Measurements from ENCODE around the gene SLC4A11. TPM values are rescaled to one million over a fixed set of nuclear protein-coding genes. Genes with fewer than 3 reads are reported as not detected.

The SLC4A11 gene
- total and polyA plus RNA-seq, 2 donors (not counting 1 experiment from before 2014, with no cell fraction given), result 0.56 to 1.7 TPM

DNA sequence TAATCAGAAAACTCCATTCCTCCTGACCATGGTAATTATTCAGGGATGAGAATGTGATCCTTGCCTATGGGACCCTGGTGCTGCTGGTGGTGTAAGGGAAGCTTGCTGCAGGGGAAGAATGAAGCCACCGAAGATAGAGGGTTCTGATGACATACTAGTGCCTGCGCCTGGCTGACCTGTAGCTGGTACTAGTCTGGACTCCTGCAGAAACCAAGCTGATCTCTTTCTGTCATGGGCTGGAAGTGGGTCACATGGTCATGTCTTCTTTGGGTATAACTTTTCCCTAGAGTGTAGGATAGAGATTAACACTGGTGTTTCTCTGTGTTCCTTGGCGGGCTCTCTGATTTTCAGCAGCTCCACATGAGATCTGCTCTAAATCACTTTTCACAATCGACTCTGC lies 8.6 kb upstream of the SLC4A11 start:
- DNase-seq (ENCODE audit: low read depth in 2 of 2), result no peak
- Histone ChIP-seq H3K4me2 (ENCODE audit: extremely low read depth, insufficient read depth, low read length) (no peak overlapping the region), H2AFZ (ENCODE audit: low read length) (no peak overlapping the region), H3K79me2 (ENCODE audit: control insufficient read depth, insufficient read depth, low read length) (no peaks in the 10 kb centered on the region), H3K4me1 (ENCODE audit: control insufficient read depth, extremely low read depth, insufficient read depth, low read length) (no peaks in the 10 kb centered on the region), H3K36me3 (ENCODE audit: control insufficient read depth, insufficient read depth, low read length) (peaks cover 4% of the 10 kb centered on the region), H3K27ac (ENCODE audit: insufficient read depth, low read length) (no peak overlapping the region), H3K9me3 (ENCODE audit: control insufficient read depth, insufficient read depth, low read depth, low read length) (no peaks in the 10 kb centered on the region), H4K20me1 (ENCODE audit: control insufficient read depth, extremely low read depth, insufficient read depth, low read length) (no peaks in the 10 kb centered on the region), H3K4me3 (replicated peaks in 1 of 4; ENCODE audit: control extremely low read depth in 1 of 4, insufficient read depth in 1 of 4, low read depth in 3 of 4, low read length in 4 of 4) (no peak overlapping the region), H3K9ac (ENCODE audit: insufficient read depth, low read length) (no peak overlapping the region), H3K27me3 (ENCODE audit: control insufficient read depth, insufficient read depth, low read length) (peaks cover 5% of the 10 kb centered on the region)
- TF ChIP-seq EZH2 (IDR thresholded peaks at IDR 0.05; ENCODE audit: low read length, missing control alignments), result no peak
- TF ChIP-seq CTCF (conservative IDR thresholded peaks at IDR 0.05 in 1 of 2, IDR thresholded peaks at IDR 0.05 in 1 of 2; ENCODE audit: low read depth in 1 of 2, low read length in 2 of 2), result no peak

DNA sequence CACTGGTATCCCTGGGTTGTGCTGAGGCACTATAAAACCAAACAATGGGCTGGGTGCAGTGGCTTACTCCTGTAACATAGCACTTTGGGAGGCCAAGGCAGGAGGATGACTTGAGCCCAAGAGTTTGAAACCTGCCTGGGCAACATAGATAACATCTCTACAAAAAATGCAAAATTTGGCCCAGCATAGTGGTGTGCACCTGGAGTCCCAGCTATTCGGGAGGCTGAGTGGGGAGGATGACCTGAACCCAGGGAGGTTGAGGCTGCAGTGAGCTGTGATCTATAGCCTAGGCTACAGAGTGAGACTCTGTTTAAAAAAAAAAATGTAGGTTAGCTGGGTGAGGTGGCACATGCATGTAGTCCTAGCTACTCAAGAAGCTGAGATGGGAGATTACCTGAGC lies 7.7 kb upstream of the SLC4A11 start:
- Histone ChIP-seq H3K79me2 (ENCODE audit: control insufficient read depth, insufficient read depth, low read length) (no peaks in the 10 kb centered on the region), H3K36me3 (ENCODE audit: control insufficient read depth, insufficient read depth, low read length) (no peaks in the 10 kb centered on the region), H4K20me1 (ENCODE audit: control insufficient read depth, extremely low read depth, insufficient read depth, low read length) (no peaks in the 10 kb centered on the region), H2AFZ (ENCODE audit: low read length) (no peak overlapping the region), H3K9ac (ENCODE audit: insufficient read depth, low read length) (no peak overlapping the region), H3K4me3 (replicated peaks in 1 of 4; ENCODE audit: control extremely low read depth in 1 of 4, insufficient read depth in 1 of 4, low read depth in 3 of 4, low read length in 4 of 4) (no peak overlapping the region), H3K4me1 (ENCODE audit: control insufficient read depth, extremely low read depth, insufficient read depth, low read length) (no peaks in the 10 kb centered on the region), H3K9me3 (ENCODE audit: control insufficient read depth, insufficient read depth, low read depth, low read length) (no peaks in the 10 kb centered on the region), H3K4me2 (ENCODE audit: extremely low read depth, insufficient read depth, low read length) (no peak overlapping the region), H3K27ac (ENCODE audit: insufficient read depth, low read length) (no peak overlapping the region), H3K27me3 (ENCODE audit: control insufficient read depth, insufficient read depth, low read length) (peaks cover 5% of the 10 kb centered on the region)
- TF ChIP-seq CTCF (conservative IDR thresholded peaks at IDR 0.05 in 1 of 2, IDR thresholded peaks at IDR 0.05 in 1 of 2; ENCODE audit: low read depth in 1 of 2, low read length in 2 of 2) (no peak), EZH2 (IDR thresholded peaks at IDR 0.05; ENCODE audit: low read length, missing control alignments) (no peak)
- DNase-seq (ENCODE audit: low read depth in 2 of 2), result no peak

- no peak for TF ChIP-seq CTCF (conservative IDR thresholded peaks at IDR 0.05 in 1 of 2, IDR thresholded peaks at IDR 0.05 in 1 of 2; ENCODE audit: low read depth in 1 of 2, low read length in 2 of 2)
- TF ChIP-seq EZH2 (IDR thresholded peaks at IDR 0.05; ENCODE audit: low read length, missing control alignments), result no peak
- H4K20me1 ChIP-seq (ENCODE audit: control insufficient read depth, extremely low read depth, insufficient read depth, low read length), result no peaks in the 10 kb centered on the region
- H3K4me1 ChIP-seq (ENCODE audit: control insufficient read depth, extremely low read depth, insufficient read depth, low read length), result no peaks in the 10 kb centered on the region
- no peak overlapping the region for H3K4me2 ChIP-seq (ENCODE audit: extremely low read depth, insufficient read depth, low read length)
- H3K27ac ChIP-seq (ENCODE audit: insufficient read depth, low read length), result no peak overlapping the region
- no peak overlapping the region for H3K9ac ChIP-seq (ENCODE audit: insufficient read depth, low read length)
- no peaks in the 10 kb centered on the region for H3K36me3 ChIP-seq (ENCODE audit: control insufficient read depth, insufficient read depth, low read length)
- no peak overlapping the region for H3K4me3 ChIP-seq (replicated peaks in 1 of 4; ENCODE audit: control extremely low read depth in 1 of 4, insufficient read depth in 1 of 4, low read depth in 3 of 4, low read length in 4 of 4)
- no peaks in the 10 kb centered on the region for H3K79me2 ChIP-seq (ENCODE audit: control insufficient read depth, insufficient read depth, low read length)
- no peak overlapping the region for H2AFZ ChIP-seq (ENCODE audit: low read length)
- no peaks in the 10 kb centered on the region for H3K9me3 ChIP-seq (ENCODE audit: control insufficient read depth, insufficient read depth, low read depth, low read length)
- no peak for DNase-seq (ENCODE audit: low read depth in 2 of 2)
- peaks cover 8% of the 10 kb centered on the region for H3K27me3 ChIP-seq (ENCODE audit: control insufficient read depth, insufficient read depth, low read length)
These were observed 6.7 kb upstream of the SLC4A11 start for GRCh38 chr20:3245711-3246110.

All from fibroblast of lung (primary cell).